ENCODE measurements around the gene ZC3H4. TPM values are rescaled to one million over a fixed set of nuclear protein-coding genes. Genes with fewer than 3 reads are reported as not detected.

Gene ZC3H4
- total and polyA plus RNA-seq, 9 of the 15 experiments (the other 6 are each of a cell fraction or from before 2014, with no cell fraction given) = 2.2 to 75.6 (median 18.3) TPM

GRCh38 chr19:47032171-47032811, 81.3 kb downstream of the ZC3H4 start (continued):
- no peak for TF ChIP-seq SFPQ (IDR thresholded peaks at IDR 0.05; ENCODE audit: low read depth, low read length)

GRCh38 chr19:47028195-47028601, 85.4 kb downstream of the ZC3H4 start:
- no TSS peak for BruUV-seq (replicated peaks)
- peaks cover 6 to 16% of the 10 kb centered on the region in 2 experiments for H3K27me3 ChIP-seq (ENCODE audit: control insufficient read depth in 2 of 2, insufficient read depth in 2 of 2, low read length in 2 of 2)
- TF ChIP-seq VEZF1 (CRISPR knock-in tag; IDR thresholded peaks at IDR 0.05) = peak; percentile 20; the same call in 1 of the 2 replicates
- no peak for TF ChIP-seq FOXP4 (CRISPR knock-in tag; IDR thresholded peaks at IDR 0.05; ENCODE audit: borderline replicate concordance)
- peaks cover 0 to 14% of the 10 kb centered on the region in 2 experiments; a peak in 3 of 5 replicates for H3K4me1 ChIP-seq (replicated peaks in 1 of 2; ENCODE audit: control insufficient read depth in 2 of 2, insufficient read depth in 2 of 2, low read length in 2 of 2)
- FAIRE-seq (no peak), DNase-seq (ENCODE audit: extremely low read depth in 1 of 4, low spot score in 3 of 4) (peak in 1 of 4 experiments; percentile 27), ATAC-seq (0 out of 3 replicates have a peak, but pooled peaks have one; percentile 15)
- H3K79me2 ChIP-seq (ENCODE audit: control insufficient read depth, insufficient read depth, low read length) = no peaks in the 10 kb centered on the region
- H3K27ac ChIP-seq (ENCODE audit: extremely low read depth, low read depth, low read length) = no peak overlapping the region
- no peak overlapping the region for H3K4me3 ChIP-seq
- no peaks in the 10 kb centered on the region for H3K9me1 ChIP-seq (ENCODE audit: control insufficient read depth, insufficient read depth, low read length)
- intact Hi-C loops (cut with micrococcal nuclease) = no loop called here
- H3K36me3 ChIP-seq (ENCODE audit: control insufficient read depth, insufficient read depth, low read length) = no peaks in the 10 kb centered on the region
- in situ Hi-C loops (cut with MboI) = no loop called here
- no peaks in the 10 kb centered on the region for H3K9me3 ChIP-seq (replicated peaks; ENCODE audit: control insufficient read depth, insufficient read depth, low read depth, low read length)
- CTCF ChIA-PET (ENCODE audit: low intra/inter-chr PET ratio) = no interaction called here
- H3K9ac ChIP-seq (ENCODE audit: insufficient read depth in 1 of 2, low read depth in 2 of 2, low read length in 2 of 2) = peak overlapping the region in 1 of 2 experiments; percentile 59; a peak in 1 of 4 replicates
- no peak overlapping the region for H3K4me2 ChIP-seq (ENCODE audit: insufficient read depth, low read length)
- POLR2A ChIA-PET = no interaction called here
- H2AFZ ChIP-seq (ENCODE audit: low read depth, low read length) = no peak overlapping the region
- 0 out of 2 replicates have a peak, but pooled peaks cover 4% of the 10 kb centered on the region for H4K20me1 ChIP-seq (replicated peaks; ENCODE audit: control insufficient read depth, insufficient read depth, low read length)
- WGBS (ENCODE audit: insufficient coverage, low coverage, missing lambda C conversion rate) = 14% methylated on average over 8 of the region's 14 CpGs
